ENCODE results near the gene TRABD2B.

Gene TRABD2B

DNA sequence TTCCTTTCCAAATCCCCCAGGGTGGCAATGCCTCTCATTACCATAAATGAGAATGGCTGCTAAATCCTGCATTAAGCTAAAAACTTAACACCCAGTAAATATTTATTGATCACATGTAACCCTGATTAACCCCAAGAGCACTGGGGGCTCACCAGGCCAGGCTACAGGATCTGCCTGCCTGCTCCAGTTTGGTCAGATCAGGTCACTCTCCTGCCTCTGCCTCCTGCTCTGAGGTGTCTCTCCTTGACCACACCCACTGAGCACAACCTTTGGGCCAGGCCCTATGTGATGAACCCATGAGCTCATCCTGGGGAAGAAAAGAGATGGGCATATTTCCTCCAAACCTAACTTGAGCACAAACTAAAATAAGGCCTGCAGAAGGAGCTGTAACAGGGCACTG is 93.5 kb downstream of the TRABD2B start:
- DNase-seq, result no peak

DNA sequence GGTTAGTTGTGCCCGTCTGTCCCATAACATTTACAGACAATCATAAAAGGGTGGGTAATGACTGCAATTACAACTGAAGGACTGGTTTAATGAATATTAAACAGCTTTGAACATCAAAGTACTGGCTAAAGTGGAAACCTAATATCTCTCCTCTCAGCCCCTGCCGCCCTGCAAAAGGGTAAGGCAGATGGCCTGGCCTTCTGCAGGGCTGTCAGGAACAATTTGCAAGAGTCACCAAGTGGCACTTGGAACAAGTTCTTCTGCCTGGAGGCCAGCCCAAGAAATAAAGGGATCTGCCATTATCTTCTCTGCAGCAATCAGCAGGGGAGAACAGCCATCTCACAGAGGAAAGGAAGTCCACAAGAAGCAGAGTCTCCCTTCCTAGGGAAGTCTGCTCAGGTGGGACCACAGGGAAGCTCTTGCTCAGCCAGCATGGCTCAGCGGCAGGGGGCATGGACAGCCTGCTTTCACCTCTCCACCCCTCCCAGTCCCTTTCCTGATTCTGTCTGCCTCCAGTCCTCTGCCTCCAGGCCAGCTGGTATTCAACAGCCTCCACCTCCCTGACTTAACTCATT is 96.1 kb downstream of the TRABD2B start:
- DNase-seq, result no peak

DNA sequence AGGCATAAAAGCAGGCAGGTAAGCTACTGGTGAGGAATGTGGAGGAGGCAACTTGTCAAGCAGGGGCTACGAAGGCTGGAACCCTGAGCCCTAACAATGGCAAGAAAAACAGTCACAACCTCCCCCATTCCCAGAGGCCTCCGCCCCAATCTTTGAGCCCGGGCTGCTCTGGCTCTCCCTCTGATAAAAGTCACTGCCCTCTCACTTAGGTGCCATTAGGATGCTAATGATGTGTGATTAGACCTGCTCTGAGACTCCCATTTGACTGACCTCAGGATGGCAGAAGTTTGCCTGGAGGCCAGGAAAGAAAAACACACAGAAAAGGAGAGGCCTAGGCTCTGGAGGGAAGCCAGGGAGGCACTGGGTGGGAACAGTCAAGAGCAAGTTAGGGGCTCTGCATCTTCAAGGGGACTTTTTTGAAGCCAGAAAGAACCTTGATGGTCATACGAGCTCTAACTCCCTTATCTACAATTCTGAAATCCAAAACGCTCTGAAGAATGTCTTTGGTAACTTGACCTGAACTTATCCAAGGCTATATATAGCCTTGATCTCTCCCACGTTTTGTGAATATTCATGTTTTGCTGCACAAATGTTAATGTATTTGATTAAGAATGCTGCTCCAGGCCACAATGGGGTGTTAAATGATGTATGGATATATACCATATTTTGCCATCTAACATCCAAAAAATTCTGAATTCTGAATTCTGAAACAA is 98.9 kb downstream of the TRABD2B start:
- no peak for DNase-seq

DNA sequence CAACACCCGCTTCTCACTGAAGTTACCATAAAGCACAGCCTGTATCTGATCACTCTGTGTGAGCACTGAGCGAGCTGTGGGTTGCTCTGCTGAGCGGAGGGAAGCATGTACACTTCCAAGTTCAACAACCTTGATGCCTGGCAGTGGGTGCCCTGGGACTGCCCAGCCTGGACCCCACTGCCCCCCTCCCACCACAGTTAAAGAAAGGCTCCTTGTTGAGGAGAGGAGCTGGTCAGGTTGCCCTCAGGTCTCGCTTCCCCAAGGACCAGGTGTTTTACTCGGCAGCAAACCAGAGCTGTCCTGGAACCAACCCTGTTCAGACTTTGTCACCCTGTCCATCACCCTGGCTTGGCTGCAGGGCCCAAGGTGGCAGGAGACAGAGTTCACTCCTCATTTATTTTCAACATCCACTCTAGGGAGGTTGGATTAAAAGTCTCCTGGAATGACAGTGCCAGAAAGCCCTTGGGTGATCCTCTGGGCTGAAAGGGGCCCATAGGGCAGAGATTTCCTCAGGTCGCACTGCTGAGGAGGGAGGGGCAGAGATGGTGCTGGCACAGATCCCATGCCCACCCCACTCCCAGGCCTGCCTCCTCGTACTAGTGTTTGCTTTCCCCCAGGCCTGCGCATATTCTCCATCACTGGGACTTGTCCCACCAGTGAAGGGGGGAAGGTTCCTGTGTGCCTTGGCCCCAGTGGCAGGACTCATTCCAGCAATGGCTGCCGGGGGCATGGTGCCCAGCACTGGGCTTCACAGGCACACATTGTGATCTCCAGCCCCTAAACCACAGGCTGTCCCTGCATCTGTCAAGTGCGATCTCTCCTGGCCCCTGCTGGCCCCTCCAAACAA is 101.7 kb downstream of the TRABD2B start:
- DNase-seq, result no peak

DNA sequence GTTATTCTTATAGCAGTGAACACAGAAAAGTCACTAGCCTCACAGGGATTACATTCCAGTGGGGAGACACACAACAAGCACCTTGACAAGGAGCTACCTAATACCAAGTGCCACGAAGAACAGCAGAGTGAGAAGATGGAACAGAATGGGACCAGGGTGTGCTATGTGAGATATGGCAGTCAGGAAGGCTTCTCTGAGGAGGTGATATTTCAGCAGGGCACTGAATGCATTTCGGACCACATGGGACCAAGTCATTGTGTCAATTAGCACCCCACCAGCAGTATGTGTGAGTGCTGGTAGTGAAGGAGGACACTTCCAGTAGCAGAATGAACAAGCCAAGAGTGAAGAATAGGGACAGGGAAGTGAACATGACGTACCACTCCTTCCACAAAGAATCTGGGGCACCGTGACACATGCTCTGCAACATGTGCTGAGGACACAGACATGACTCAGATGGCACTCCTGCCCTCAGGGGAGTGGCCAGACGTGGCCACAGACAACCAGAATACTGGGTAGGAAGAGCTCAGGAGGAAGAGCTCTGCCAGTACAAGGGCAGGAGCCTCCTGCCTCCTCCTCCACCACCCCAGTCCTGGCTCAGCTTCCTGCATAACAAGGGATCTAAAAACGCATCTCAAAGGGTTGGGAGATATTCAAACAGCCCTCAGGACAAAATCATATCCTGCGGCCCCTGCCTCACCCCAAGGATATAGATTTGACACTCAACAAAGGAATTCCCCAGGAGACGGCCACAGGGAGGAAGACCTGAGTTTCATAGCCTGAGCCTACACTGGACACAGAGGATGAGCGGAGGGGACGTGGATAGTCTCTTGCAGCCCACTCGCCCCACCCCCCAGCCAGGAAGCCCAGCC is 102.5 kb downstream of the TRABD2B start:
- peak; percentile 62 to 71 (median 65) for DNase-seq

DNA sequence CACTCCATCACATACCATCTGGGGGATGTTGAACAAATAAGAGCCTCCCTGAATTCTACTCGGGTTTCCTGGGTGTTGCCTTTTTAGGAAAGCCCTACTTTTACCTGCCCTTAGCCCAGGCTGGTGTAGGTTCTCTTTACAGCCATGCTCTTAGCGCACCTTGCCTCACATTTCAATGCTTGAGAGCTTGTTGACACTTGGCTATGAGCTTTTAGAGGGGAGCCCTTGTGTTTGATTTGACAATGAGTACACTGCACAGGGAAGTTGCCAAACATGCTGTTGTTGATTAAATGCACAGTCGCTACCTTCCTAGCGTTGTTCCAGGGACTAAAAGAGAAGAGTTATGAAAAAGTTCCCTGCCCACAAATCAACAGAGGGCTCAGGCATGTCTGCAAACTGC is 103.8 kb downstream of the TRABD2B start:
- no peak for DNase-seq

DNA sequence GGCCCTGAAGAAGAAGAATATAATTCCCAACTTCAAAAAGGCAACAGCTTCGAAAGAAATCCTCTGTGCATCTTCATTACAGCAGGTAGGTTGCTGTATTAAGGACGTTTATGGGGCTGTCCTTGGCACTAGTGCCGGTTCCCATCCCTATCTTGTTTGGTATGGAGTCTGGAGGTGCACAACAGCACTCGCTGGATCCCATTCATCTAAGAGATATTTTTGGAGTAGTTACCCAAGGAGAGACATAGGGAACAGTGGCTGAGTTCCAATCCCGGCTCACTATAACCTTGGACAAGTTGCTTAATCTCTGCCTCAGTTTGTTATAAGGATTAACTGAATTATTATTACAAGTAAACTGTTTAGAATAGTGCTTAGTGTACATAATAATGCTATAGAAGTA is 106.4 kb downstream of the TRABD2B start:
- no peak for DNase-seq

DNA sequence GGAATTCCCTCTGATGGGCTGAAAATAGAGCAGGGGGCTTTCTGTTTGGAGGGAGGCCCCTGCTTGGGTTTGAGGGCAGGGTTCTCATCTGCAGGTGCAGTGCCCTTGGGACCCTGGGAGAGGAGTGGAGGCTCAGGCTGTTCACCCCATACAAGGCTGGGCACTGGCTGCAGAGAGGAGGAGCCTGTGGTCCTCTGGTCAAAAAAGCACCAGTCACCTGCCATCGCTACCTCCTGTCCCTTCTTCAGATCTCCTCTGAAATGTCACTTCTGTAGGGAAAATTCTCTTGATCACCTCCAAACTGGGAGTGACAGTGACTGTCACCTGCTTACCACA is 108.9 kb downstream of the TRABD2B start:
- no peak for DNase-seq

DNA sequence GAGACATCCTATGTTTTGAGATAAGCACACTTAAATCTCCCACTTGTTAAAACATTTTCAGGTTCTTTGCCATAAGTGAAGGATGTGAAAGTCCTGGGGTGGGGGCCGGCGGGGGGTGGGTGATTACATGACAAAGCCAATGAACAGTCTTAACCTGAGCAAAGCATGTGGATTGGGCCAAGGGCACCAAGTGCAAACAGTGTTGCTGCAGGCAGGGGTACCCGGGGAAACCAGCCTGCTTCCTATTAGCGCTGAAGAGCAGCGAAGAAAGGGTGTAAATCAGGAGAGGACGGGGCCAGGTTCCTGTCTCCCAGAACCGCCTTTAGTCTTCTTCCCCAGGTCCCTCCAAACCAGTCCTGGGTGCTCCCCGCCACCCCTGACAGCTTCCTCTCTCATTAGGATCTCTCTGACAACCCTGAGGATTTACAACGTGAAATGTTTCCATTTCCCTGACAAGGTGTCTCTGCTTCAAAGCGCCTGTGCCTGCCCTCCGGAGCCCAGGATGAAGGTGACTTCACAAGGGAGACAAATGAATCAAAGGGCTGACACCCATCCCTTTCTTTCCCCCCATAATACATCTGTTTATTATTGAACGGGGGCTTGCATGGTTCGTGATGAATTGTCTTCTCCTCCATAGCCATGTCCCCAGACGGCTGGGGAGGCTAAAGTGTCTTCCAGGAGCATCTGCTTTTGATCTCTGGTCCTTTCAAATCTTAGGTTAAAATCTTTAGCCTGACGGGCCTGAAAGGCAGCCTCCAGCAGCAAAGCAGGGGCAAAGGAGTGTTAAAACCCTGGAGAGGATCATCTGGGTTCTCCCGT is 109.5 kb downstream of the TRABD2B start:
- no peak for DNase-seq

DNA sequence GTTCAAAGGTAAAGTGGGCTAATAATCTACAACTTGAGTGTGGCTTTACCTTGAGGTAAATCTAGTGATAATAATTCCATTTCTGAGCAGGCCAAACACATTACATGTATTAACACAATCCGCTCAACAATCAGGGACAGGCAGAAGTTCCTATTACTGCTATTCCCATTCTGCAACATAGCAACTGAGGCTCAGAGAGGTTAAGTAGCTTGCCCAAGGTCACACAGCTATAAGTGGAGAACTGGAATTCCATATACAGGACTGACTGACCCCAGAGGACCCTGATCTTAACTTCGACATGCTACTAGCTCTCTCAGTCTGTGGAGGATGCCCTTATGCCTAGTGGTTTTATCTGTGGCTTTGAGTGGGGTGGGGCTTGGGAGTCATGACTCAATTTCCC is 110.1 kb downstream of the TRABD2B start:
- no peak for DNase-seq

DNA sequence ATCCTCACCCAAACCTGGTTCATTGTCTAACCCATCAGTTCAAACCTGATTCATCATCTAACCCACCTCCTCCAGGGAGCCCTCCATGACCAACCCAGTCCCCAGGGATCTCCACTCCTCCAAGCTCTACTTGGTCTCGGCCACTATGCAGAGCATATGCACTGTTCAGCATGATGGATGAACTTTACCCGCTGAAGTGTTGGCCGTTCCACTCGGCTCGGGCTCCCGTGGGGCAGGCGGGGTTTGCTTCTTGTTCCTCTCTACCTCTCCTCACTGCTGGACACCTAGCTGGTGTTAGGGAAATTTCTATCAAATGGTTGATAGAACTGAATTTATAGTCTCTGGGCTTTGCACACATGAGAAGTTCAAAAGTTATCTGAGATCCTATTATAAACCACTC is 111.0 kb downstream of the TRABD2B start:
- DNase-seq, result no peak

DNA sequence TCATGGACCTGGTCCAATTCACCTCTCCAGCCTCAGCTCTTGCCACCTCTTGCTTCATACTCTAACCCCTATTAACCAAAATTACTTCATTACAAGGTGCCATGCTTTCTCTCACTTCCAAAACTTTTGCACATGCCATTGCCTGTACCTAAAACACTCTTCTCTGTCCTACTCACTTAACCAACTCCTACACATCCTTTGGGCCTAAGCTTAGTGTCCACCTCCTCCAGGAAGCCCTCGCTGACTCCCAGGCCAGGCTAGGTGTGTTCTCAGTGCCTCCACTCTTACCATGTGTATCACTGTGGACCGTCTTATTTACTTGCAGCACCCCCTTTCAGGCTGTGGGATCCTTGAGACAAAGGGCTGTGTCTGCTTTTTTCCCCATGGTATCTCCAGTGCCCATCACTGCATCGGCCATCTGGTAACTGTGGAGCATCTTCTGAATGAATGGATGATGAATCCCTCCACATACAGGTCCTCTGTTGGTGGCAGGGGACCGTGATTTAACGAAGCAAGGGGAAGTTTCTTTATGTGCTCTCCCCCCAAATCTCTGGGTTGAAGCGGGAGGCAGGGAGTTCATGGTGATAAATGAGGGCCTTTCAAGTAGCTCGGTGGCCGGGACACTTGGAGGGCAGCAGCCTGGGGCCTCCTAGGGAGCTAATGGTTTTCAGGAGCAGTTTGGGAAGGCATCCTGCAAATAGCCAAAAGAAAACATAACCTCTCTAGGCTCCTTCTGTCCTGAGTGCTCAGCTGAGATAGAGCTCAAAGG is 111.9 kb downstream of the TRABD2B start:
- DNase-seq, result no peak

DNA sequence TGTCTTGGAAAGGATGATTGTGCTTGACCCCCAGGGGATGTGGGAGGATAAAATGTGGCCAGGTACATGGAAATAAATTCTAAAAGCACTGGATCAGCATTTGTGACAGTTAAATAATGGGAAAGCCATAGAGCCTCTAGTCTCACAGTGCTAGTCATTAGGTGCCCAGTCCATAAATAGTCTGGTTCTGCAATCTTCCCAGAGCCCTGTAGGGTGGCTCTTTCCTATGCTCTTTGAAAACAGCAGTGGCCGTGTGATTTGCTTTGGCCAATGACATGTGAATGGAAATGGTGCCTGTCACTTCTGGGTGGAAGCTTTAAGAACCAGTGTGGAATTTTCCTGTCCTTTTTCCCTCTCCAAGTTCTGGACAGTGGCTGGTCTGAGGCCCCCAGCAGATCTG is 113.2 kb downstream of the TRABD2B start:
- no peak for DNase-seq

DNA sequence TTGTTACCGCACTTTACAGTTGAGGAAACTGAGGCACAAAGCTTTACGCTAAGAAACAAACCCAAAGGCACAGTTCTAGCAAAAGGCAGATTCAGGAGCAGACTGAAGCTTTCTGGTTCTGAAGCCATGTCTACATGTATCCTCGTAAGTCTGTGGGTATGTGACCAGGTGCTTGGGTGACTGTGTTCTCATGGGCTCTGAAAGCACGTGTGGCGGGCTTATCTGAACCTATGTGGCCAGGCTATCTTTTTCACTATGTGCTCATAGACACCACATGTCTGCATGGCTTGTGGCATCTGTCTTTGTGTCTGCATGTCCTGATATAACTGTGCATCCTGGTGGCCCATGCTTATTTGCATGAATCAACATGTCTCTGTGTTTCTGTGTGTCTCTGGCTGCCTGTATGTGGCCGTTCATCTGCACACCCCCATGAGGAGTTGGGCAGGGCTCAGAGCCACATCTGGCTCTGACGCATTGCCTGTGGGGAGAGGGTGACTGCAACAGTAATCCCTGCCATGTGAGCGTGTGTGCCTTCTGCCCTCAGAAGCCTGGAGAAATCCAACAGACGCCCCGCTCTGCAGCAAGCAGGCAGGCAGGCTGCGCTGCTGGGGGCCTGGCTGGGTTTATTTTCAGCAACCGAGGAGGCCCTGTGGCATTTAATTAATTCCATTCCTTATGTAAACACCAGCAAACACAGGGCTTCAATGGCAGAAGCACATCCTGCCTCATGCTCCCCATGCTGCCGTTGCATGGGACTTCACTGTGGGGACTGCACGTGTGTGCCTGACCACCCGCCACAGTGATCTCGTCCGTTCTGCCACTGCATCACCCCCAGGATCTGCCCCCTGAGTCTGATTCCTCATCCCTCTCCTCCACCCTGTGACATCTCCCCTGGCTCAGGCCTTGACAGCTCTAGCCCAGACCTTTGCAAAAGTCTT is 115.4 kb downstream of the TRABD2B start:
- DNase-seq, result no peak

DNA sequence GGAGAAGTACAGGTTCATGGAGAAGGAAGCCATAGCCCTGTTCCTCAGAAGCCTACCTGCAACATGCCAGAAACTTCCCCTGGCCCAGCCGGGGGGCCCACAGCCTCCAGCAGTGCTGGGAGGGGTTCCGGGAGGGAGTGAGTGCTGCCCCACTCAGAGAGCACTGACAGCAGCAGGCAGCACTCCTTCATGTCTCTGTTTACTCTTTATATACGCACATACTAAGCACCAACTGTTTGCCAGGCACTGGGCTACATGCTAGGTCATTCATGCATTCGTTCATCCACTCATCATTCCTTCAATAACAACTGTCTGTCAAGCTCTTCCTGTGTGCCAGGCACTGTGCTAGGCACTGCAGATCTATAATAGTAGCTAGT is 120.6 kb downstream of the TRABD2B start:
- DNase-seq, result no peak

DNA sequence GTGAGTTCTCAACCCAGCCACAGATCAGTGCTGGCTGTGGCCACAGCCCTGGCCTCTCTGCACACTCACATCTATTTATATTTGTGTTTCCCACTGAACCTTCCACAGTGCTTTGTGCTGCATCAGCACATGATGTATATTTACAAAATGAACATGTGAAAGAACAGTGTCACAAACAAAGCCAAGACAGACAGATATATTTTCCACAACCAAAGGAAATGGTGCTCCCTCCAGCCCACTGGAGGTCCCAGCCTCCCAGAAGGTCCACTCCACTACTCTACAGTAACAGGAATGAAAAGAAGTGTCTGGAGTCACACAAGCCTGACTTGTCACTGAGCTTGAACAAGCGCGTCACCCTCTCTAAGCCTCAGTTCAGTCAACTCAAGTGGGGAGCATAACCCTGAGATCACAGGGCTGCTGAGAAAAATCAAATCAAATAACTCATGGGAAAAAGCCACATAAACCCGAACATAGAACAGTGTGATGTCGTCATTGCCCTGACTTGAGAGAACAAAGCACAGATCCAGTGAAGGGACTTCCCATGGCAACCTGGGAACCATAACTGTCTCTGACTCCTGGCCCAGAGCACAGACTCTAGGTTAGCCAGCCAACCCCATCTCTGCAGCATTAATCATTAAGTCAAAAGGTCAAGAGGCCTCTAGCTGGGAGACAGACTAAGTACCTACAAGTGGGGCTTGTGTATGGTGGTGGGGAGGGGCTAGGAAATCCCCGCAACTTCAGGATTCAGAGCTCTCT is 121.2 kb downstream of the TRABD2B start:
- DNase-seq, result no peak

DNA sequence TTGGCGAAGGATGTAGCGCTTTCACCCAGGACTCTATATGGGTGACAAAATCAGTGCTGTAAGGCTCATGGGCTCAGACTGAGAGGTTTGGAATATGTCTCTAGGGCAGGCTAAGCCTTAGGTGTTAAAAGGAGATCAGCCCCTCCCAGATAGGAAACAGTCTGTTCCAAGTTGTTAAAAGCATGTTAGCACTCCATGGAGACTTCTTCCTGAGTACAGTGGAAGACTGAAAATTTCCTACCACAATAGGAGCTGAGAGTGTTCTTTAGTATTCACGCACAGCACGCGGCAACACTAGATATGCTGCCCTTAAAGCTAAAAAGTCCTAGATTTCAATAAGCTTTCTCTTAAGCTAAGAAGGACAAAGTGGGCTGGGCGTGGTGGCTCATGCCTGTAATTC is 122.1 kb downstream of the TRABD2B start:
- no peak for DNase-seq

DNA sequence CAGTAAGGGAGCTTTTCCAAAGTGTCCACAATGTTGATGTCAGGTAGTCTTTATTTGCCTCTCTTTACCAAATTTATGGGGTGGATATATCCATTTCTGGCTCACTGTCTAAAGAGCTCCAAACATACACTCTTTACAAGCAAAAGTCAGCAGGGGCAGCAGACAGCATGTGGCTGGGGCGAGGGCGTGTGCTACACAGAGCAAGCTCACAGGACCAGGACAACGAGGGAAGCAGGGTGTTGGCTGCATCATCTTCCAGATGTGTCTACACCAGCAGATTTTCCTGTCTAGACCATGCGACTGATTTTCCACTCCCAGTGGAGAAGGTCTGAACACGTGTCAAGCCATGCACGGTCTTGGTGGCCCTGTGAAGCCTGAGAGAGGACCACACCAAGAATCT is 123.8 kb downstream of the TRABD2B start:
- DNase-seq, result no peak

DNA sequence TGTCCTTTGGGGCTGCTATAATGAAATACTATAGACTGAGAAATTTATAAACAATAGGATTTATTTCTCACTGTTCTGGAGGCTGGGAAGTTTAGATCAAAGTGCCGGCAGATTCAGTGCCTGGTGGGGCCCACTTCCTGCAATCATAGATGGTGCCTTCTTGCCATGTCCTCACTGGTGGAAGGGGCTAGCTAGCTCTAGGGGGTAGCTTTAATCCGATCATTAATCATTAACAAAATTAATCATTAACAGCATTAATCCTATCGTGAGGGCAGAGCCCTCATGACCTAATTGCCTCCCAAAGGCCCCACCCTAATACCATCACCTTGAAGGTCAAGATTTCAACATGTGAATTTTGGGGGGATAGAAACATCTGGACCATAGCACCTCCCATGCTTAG is 124.3 kb downstream of the TRABD2B start:
- no peak for DNase-seq
